SK-N-DZ (cell line): ENCODE data around the gene HSH2D.

Experiments
- small RNA-seq, 2 experiments: library from RNA; depleted of rRNA; stranded (forward); fragments of <200 nt; gene quantifications; one replicate each; pipeline ENCODE3, GENCODE V24; 2014

HSH2D gene

Small RNA genes lying within 50 kb of the gene (small RNA-seq; reads per million reads assigned to genes)
- 0 reads per million in 2 experiments for gene RF00017
